Activated CD8-positive, alpha-beta memory T cell treated with anti-CD3 and anti-CD28 coated beads for 4 hours (primary cell): Measurements from ENCODE around the gene ALDH1A2.
"Not testable (repeated sequence)": the region's sequence is repeated elsewhere in the genome, so short reads cannot be mapped to it uniquely, and the experiment has no call there.

Source experiments
- DNase-seq, 2 donors: peaks; one replicate each; pipeline ENCODE4 v3.0.0-alpha.2; 2020; ENCODE audit warnings: low read depth in 2 of 2

The ALDH1A2 gene

GRCh38 chr15:58066042-58066867, 744 bp upstream of the ALDH1A2 start:
- DNase-seq, result no peak

- DNase-seq, result no peak
Observed at GRCh38 chr15:58064980-58065444, 499 bp downstream of the ALDH1A2 start.

GRCh38 chr15:58064082-58064979, 1.2 kb downstream of the ALDH1A2 start:
- DNase-seq, result no peak

GRCh38 chr15:58063614-58064013, 1.9 kb downstream of the ALDH1A2 start:
- no peak for DNase-seq

- DNase-seq, result no peak
Observed at GRCh38 chr15:58062983-58063382, 2.5 kb downstream of the ALDH1A2 start.

- DNase-seq, result no peak
Observed at GRCh38 chr15:58062175-58062574, 3.3 kb downstream of the ALDH1A2 start.

GRCh38 chr15:58060575-58060974, 4.9 kb downstream of the ALDH1A2 start:
- DNase-seq, result no peak

- DNase-seq, result no peak
Observed at GRCh38 chr15:58058729-58059128, 6.8 kb downstream of the ALDH1A2 start.

- DNase-seq, result no peak
Observed at GRCh38 chr15:58058073-58058472, 7.4 kb downstream of the ALDH1A2 start.

- no peak for DNase-seq
Observed at GRCh38 chr15:58057559-58057958, 8.0 kb downstream of the ALDH1A2 start.

- no peak for DNase-seq
Observed at GRCh38 chr15:58056015-58056414, 9.5 kb downstream of the ALDH1A2 start.

- DNase-seq, result no peak
Observed at GRCh38 chr15:58053315-58054153, 12.0 kb downstream of the ALDH1A2 start.

- DNase-seq, result no peak
Observed at GRCh38 chr15:58052334-58052733, 13.2 kb downstream of the ALDH1A2 start.

GRCh38 chr15:58049520-58050227, 15.8 kb downstream of the ALDH1A2 start:
- DNase-seq, result no peak

GRCh38 chr15:58048261-58048660, 17.2 kb downstream of the ALDH1A2 start:
- DNase-seq, result no peak

GRCh38 chr15:58047149-58047548, 18.4 kb downstream of the ALDH1A2 start:
- DNase-seq, result no peak

GRCh38 chr15:58046467-58046866, 19.0 kb downstream of the ALDH1A2 start:
- DNase-seq, result no peak

- DNase-seq, result not testable (repeated sequence)
Observed at GRCh38 chr15:58045376-58045775, 20.1 kb downstream of the ALDH1A2 start.

- DNase-seq, result no peak
Observed at GRCh38 chr15:58044551-58044950, 21.0 kb downstream of the ALDH1A2 start.

GRCh38 chr15:58043192-58043903, 22.2 kb downstream of the ALDH1A2 start:
- DNase-seq, result no peak
